Measurements from ENCODE around the gene TMEM151B.
"Not testable (repeated sequence)": the region's sequence is repeated elsewhere in the genome, so short reads cannot be mapped to it uniquely, and the experiment has no call there.

- TF ChIP-seq CTCF (IDR thresholded peaks at IDR 0.05); EP300 (IDR thresholded peaks at IDR 0.05); BCL3 (IDR thresholded peaks at IDR 0.05); MAFK (IDR thresholded peaks at IDR 0.05; ENCODE audit: partially characterized antibody); JUNB (IDR thresholded peaks at IDR 0.05); HOXB5 (CRISPR knock-in tag; IDR thresholded peaks at IDR 0.05); POLR2A (IDR thresholded peaks at IDR 0.05; ENCODE audit: low read length); RAD21 (conservative IDR thresholded peaks at IDR 0.05 in 1 of 2, IDR thresholded peaks at IDR 0.05 in 1 of 2); USF2 (IDR thresholded peaks at IDR 0.05); REST (IDR thresholded peaks at IDR 0.05); HMGXB4 (CRISPR knock-in tag; IDR thresholded peaks at IDR 0.05; ENCODE audit: borderline replicate concordance): not testable (repeated sequence)
These were observed 80.4 kb downstream of the TMEM151B start for GRCh38 chr6:44350650-44350994.
